GM12874 (cell line): ENCODE data around the gene CHCT1.

Source experiments
- TF ChIP-seq, protein P1 (sequence below): IDR thresholded peaks from 2 replicates; pipeline ENCODE4 v1.5.1; 2011; ENCODE audit warnings: low read depth, mild to moderate bottlenecking, control low read depth, low read length, moderate library complexity; ENCODE audit not compliant: insufficient read depth

Gene CHCT1

DNA sequence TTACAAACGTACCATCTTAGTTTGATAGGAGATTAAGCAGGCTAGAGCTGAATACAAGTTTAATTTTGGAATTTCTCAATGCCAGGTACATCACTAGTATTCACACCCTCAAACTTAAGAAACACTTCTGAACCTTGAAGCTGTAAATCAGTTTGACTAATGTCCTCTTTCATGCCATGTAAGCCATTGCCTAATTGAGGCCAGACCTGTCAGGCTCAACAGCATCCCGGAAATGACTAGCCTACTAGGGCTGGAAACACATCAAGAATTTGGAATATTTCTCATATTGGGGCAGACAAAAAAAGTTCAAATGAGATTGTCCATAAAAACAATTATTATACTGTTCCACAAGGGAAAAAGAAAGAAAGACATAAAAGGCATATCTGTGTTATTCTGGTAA, 32.1 kb upstream of the CHCT1 start:
- TF ChIP-seq, protein P1, sequence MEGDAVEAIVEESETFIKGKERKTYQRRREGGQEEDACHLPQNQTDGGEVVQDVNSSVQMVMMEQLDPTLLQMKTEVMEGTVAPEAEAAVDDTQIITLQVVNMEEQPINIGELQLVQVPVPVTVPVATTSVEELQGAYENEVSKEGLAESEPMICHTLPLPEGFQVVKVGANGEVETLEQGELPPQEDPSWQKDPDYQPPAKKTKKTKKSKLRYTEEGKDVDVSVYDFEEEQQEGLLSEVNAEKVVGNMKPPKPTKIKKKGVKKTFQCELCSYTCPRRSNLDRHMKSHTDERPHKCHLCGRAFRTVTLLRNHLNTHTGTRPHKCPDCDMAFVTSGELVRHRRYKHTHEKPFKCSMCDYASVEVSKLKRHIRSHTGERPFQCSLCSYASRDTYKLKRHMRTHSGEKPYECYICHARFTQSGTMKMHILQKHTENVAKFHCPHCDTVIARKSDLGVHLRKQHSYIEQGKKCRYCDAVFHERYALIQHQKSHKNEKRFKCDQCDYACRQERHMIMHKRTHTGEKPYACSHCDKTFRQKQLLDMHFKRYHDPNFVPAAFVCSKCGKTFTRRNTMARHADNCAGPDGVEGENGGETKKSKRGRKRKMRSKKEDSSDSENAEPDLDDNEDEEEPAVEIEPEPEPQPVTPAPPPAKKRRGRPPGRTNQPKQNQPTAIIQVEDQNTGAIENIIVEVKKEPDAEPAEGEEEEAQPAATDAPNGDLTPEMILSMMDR: no peak

- TF ChIP-seq, protein P1: no peak
These were observed 31.3 kb upstream of the CHCT1 start for GRCh38 chr17:60390925-60391470.

DNA sequence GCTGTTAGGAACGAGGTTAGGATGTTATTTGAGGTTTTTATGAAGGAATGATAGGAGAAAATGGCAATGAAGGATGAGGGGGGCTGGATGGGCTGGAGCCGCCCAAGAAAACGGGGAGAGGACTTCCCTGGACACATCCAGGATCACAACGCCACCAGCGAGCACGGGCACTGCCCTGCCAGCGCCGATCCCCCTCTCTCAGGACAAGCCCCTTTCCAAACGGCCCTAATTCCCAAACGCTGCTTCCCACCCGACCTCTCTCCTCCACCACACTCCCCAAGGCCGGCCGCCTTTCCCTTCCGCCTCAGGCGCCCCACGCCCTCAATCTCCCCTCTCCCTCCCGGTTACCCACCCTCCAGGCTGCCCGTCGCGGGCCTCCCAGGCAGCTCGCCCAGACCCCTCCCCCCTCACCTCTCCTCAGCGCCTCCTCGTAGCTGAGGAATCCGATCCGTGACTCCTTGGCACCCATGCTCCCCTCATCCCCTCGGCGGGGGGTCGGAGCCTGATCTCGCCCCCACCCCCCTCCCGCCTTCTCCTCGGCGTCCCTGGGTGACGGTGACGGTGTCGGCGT, 30.7 kb upstream of the CHCT1 start:
- TF ChIP-seq, protein P1: no peak

DNA sequence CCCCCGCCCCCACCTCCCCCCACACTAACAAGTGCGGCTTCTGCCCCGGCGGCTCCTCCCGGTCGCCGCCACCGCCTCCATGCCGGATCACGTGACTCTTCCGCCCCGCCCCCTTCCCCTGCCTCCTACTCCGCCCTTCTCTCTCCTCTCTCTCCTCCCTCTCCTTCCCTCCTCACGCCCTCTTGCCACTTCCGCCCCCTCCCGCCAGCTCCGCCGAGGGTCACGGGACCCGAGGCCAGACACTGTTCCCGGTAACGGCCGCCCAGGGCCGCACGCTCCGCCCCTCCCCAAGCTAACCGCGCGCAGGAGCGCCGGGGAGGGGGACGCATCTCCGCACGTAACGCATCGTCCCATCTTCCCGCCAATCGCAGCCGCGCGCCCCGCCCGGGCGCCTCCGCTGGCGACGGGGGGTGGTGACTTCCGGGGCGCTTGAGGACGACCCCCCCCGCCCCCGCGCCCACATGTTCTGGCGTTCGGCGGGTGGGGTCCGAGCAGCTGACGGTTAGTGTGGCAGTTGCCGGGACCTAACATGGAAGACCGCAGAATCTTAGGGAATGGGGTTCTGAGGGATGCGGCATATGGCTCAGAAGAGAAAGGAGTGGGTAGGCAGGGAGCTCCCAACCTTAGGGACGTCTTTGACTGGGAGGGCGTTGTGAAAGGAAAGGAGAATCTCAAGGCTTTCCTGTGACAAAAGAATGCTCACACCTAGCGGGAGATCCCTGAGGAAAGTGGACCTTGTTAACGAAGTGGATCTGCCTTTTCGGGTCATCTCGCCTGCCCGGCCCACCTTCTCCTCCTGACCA, 30.0 kb upstream of the CHCT1 start, which contains the start of gene USP32:
Gene USP32 (minus strand): TSS at position 92 of the 803 bp plus-strand sequence. CDS start 194 bp downstream, outside the sequence.
- TF ChIP-seq, protein P1: 0 out of 2 replicates have a peak, but pooled peaks have one; percentile 18

GRCh38 chr17:60392845-60393702, 29.2 kb upstream of the CHCT1 start:
- TF ChIP-seq, protein P1: no peak

- TF ChIP-seq, protein P1: no peak
These were observed 28.2 kb upstream of the CHCT1 start for GRCh38 chr17:60393840-60394723.
